DMS53 (cell line): Measurements from ENCODE around the gene CTTNBP2.
A peak's percentile ranks its signal among the peaks of the same experiment; 100 is the strongest.

Experiments used
- DNase-seq: peaks from one replicate; lab custom pipeline; 2025; lab: John Stamatoyannopoulos, UW

Gene CTTNBP2, protein sequence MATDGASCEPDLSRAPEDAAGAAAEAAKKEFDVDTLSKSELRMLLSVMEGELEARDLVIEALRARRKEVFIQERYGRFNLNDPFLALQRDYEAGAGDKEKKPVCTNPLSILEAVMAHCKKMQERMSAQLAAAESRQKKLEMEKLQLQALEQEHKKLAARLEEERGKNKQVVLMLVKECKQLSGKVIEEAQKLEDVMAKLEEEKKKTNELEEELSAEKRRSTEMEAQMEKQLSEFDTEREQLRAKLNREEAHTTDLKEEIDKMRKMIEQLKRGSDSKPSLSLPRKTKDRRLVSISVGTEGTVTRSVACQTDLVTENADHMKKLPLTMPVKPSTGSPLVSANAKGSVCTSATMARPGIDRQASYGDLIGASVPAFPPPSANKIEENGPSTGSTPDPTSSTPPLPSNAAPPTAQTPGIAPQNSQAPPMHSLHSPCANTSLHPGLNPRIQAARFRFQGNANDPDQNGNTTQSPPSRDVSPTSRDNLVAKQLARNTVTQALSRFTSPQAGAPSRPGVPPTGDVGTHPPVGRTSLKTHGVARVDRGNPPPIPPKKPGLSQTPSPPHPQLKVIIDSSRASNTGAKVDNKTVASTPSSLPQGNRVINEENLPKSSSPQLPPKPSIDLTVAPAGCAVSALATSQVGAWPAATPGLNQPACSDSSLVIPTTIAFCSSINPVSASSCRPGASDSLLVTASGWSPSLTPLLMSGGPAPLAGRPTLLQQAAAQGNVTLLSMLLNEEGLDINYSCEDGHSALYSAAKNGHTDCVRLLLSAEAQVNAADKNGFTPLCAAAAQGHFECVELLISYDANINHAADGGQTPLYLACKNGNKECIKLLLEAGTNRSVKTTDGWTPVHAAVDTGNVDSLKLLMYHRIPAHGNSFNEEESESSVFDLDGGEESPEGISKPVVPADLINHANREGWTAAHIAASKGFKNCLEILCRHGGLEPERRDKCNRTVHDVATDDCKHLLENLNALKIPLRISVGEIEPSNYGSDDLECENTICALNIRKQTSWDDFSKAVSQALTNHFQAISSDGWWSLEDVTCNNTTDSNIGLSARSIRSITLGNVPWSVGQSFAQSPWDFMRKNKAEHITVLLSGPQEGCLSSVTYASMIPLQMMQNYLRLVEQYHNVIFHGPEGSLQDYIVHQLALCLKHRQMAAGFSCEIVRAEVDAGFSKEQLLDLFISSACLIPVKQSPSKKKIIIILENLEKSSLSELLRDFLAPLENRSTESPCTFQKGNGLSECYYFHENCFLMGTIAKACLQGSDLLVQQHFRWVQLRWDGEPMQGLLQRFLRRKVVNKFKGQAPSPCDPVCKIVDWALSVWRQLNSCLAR (N-terminal part only)

DNA sequence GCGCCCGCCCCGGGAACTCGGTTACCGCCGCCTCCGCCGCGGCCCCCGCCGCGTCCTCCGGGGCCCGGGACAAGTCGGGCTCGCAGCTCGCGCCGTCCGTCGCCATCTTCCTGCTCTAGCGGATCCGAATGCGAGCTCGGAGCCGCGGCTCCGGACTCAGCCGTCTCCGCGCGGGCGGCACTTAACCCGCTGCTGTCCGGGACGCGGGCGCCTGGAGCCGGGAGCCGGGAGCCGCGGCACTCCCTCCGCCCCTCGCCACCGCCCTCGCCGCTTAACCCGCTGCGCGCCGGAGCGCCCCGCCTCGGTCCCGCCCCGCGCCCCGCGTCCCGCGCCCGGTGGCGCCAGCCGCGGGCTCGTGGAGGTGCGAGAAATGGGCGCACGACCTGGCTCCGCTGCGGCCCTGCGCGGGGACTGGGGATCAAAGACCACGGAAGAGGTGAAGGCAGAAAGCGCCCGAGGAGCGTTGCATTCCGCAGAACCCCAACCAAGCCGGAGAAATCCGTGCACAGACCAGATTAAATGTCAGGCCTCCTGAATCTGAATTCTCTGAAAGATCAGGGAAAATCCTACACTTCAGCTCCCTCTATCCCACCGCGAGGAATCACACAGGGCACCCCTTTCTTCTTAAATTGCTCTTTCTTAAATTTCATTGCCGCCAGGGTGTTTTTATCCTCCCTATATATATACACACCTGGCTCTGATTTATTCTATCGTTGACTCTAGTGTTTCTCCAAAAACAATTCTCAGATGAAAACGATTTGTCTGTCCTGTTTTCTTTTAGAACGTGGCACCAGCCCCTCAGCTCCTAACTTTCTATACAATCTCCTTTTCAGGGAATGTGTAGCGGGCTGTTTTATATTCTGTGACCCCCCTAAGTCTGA is at the start of gene CTTNBP2:
Gene CTTNBP2, minus strand, starts transcription at position 132 of the 881 bp plus-strand sequence. Its CDS starts 26 bp downstream, at position 106.
- DNase-seq: peak; percentile 84

DNA sequence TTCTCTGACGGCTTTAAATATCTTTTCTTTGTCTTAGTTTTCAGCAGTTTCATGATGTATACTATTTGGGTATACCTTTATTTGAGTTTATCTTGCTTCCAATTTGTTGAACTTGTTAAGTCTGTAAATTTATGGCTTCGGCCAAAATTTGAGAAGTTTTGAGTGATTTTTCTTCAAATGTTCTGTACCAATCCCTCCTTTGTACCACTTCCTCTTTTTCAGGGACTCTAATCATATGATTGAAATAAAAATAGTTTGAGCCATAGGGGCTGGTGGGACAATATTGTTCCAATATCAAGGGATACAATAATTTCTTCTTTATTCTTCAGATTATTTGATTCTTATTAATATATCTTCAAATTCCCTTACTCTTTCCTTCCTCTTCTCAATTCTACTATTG is 43.1 kb upstream of the CTTNBP2 start:
- DNase-seq: no peak

DNA sequence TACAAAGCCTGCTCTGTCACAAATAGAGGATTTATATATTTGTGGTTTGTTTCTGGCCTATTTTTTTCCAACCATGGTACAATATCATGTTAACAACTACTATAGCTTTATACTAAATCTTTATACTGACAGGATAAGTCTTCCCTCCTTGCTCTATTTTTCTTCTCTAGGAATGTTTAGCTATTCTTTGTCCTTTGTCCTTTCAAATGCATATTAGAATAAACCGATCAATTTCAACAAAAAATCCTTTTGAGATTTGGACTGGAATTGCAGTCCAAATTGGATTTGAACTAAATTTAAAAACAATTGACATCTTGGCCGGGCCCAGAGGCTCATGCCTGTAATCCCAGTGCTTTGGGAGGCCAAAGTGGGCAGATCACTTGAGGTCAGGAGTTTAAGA is 39.2 kb upstream of the CTTNBP2 start:
- DNase-seq: no peak

DNA sequence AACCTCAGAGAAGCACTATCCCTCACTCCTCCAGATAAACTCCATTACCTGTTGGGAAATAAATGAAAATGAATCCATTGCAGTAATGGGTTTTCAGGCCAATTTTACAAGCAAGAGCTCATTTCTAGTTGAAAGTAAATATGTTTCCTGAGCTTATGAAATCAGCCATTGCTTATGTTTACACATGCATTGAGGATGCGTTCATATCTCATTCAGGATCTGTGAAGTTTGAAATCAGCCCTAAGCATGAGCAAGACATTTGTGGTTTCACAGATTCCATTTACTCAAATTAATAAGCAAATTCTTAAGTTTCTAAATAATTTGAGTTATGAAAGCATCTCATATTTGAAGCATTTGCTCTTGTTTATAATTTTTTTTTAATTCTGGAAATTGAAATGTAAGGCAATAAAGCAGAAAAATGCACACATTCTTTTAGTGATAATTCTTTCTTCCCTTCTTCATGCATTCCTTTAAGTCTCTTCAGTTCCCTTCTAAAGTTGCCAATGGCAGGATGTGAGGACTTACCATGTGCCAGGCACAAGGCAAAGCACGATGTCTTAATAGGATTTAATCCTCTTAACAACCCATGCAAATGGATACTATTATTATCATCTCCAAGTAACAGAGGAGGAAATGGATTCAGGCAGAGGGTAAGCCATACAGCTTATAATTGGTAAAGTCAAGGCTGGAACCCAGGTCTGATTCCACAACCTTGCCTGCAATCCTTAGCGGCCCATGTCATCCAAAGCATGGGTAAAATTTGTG is 35.0 kb upstream of the CTTNBP2 start:
- DNase-seq: peak; percentile 34

DNA sequence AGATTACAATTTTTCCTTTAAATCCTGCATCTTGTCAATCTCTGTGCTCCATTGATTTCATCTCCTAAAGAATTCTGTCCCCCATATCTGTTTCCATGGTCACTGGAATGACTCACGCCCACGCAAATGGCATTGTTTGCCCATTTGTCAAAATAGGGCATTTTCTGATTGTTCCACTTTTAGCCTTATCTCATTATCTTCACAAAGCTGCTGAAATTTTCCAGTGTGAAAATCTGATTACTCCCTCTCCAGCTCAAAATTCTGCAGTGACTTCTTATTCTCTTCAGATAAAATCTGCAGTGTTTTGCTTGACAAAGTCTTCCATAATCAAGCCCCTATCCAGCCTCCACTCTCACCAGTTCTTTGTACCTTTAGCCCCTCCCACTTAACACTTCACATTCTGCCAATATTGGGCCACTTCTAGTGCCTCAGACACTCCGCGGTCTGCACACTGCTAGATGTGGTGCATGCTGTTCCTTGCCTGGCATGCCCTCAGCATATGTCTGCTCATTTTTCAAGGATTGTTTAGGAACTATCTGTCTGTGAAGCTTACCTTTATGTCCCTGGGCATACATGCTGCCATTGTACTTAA is 33.9 kb upstream of the CTTNBP2 start:
- DNase-seq: peak; percentile 24

DNA sequence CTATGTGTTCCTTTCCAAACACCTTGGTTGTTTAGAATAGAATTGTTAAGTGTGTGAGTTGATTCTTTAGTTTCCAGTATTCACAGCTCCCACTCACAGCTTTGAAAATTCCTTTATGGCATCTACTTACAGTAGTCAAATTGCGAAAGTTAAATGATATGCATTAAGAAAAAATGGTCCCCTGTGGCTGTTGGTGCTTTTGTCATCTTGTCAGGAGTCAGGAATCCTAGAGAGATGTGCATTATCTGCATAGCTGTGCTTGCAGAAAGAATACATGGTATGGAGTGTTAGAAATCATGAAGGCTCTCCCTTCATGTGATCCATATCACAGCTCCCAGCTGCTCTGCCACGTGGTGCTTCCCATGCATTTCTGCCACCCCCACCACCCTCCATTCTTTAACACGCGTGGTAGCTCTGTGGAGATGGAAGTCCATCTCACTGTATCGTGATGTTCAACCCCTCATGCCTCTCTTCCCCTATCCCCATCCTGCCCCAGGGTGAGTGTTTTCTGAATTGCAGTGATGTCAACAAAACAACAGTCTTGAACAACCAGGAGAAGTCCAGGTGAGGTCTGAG is 29.2 kb upstream of the CTTNBP2 start:
- no peak for DNase-seq

DNA sequence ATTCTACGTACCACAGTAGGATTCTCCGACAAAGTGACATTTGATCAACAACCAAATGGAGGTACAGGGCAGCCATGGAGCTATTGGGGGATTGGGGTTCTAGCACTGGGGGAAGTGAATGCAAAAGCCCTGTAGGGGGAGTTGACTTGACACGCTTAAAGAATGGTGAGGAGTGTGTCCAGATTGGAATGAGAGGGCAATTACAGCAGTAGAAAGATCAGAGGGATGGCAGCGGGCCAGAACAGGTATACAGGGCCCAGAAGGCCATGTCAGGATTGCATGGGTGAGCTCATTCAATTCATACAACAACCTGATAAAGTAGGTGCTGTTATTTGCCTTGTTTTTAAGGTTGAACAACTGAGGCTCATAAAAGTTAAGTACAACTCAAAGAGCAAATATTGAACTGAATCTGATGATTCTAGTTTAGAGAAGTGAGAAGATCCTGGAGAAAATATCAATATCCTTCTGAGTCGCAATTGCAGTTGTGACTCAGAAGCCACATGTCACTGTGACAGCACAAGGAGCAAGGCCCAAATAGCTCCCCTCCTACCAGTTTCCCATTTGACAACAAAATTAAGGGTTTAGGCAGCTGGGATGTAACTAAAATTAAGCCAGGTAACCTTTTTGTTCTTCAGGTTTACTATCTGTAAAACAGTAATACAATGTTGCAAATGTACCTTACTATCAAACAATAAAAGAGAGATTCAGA is 28.0 kb upstream of the CTTNBP2 start:
- peak; percentile 83 for DNase-seq

DNA sequence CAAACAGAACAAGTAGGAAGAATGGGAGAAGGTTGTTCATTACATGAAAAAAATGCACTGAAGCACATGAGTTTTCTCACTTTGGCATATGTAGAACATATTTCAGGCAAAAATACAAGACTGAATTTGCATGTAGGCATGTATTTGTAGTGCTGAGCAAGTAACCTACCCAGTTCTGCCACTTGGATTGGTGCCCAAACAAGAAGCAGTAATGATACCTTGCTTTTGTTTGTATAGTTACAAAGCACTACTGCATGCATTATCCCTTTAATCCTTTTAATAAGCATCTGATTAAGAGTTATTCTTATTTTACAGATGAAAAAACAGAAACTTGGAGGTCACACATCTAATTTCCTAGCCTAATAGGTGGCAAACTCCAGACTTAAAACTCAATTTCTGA is 23.1 kb upstream of the CTTNBP2 start:
- DNase-seq: peak; percentile 39

DNA sequence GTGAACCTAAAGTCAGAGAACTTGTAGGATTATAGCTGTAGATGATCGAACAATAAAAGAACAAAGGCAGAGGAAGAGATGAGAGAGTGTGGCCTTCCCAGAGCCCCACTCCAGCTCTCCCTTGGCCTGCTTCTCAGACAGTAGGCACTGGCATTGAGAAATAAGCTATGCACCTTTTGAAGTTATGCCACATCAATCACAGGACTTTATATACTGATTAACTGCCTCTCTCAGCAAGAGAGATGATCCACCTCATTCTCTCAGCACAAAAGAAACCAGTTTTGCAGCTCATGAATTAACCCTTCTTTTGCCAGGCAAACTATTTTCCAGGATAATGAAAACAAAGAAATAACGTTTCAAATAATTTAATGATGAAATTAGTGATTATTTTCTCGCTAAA is 22.0 kb upstream of the CTTNBP2 start:
- DNase-seq: peak; percentile 44

DNA sequence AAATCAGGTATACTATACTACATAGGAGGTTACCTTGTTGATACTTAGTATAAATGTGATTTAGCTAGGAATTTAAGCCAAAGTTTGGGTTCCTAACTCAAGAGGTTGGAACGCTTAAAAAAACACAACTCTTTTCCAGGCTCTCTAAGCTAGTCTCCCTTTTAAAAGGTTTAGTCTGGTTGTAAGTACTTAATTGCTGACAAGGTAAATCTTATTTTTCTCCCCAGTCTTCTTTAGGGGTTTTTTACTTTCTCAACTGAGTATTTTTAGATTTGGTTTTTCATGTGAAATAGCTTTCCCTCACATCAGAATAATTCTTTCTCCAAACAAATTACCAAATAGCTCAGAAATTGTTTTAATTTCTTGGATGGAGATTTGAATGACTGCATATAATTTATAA is 20.8 kb upstream of the CTTNBP2 start:
- DNase-seq: no peak

DNA sequence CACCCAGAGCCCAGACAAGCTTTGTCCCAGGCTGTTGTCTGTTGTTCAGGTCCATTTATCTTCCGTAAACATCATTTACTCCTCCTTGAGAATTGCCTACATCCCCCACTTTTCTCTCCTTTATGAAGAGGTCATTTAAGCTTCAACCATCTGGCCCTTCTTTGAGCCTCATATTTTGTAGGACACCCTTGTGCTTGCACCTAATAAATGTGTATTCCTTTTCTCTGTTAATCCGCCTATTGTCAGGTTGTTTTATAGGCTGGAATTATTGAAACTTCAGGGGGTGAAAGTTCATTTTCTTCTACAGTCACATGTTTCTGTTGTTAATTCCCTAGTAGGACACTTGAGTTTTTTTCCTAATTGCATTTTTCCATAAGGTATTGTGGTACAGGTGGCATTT is 19.6 kb upstream of the CTTNBP2 start:
- DNase-seq: peak; percentile 52

DNA sequence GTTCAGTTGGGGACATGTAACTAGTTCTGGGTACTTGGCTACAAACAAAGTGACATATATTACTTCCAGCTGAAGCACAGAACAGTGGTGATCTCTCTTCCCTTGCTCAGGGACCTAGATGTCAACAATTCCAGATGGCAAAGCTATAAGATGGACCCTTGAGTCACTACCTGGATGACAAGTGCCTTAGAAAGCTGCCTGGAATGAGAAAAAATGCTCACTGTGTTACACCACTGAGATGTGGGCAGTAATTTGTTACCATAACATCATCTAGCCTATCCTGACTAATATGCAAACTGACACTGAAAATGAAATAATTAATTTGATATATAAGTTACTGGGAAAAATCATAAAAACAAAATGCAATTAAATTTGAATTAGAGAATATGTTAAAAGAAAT is 16.4 kb upstream of the CTTNBP2 start:
- peak; percentile 35 for DNase-seq

DNA sequence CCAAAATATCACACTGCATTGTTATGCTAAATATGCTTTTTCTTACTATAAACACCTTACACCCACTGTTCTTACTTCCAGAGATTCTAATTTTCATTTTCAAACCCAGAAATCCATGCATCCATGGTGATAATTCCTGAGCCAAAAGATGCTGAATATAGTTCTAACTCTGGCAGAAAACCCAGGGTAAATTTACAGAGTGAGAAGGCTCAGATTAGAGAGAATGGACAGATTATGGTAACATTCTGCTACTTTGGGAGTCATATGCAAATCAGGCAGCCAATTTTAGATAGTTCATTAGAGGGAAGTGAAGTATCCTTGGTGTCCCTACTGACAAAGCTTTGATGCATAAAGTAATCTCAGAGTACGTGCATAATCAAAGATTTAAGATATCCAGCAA is 15.4 kb upstream of the CTTNBP2 start:
- no peak for DNase-seq

DNA sequence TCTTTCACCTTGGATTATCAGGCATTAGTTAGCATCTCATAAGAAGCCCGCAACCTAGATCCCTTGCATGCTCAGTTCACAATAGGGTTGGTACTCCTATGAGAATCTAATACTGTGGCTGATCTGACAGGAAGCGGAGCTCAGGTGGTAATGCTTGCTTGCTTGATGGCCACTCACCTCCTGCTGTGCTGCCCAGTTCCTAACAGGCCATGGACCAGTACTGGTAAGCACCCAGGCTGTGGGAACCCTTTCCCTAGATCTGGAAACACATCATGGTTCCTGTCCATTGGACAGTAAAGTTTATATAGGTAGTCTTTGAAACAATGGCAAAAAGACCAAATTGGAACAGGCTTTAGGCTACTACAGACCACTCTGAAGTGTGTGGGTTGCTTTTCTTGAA is 9.4 kb upstream of the CTTNBP2 start:
- no peak for DNase-seq

DNA sequence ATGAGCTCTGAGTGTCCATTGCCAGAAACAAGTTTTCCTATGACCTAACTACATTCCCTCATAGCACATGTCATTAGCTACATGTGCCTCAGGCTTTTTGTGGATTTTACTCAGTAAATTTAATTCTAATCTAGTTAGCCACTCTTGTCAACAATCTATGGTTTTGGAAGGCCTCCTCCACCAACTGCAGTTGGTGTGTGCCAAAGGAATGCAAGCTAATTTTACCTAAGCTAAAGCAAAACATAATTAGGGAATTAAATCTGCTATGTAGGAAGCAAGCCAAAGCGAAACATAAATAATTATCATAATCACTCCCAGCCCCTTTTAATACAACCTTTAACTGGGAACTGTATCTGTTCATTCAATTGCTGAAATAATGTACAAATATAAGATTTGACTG is 3.5 kb upstream of the CTTNBP2 start:
- DNase-seq: no peak

DNA sequence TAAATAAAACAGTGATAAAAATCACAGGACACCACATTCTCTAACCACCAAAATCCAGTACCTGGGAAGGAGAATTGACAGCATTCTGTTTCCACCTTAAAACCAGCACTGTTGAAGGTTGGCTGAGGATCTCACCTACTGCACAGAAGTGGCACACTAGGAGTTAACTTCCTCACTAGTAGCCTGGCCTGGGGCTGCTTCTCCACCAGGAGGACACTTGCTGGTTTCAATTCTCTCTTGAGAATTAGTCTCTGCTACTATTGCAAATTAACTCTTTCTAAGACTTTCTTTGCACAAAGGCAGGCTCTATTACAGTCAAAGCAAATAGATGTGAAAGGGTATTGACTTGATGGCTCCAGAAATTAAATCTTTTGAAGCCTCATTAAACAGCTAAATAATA is 2.3 kb upstream of the CTTNBP2 start:
- peak; percentile 60 for DNase-seq

DNA sequence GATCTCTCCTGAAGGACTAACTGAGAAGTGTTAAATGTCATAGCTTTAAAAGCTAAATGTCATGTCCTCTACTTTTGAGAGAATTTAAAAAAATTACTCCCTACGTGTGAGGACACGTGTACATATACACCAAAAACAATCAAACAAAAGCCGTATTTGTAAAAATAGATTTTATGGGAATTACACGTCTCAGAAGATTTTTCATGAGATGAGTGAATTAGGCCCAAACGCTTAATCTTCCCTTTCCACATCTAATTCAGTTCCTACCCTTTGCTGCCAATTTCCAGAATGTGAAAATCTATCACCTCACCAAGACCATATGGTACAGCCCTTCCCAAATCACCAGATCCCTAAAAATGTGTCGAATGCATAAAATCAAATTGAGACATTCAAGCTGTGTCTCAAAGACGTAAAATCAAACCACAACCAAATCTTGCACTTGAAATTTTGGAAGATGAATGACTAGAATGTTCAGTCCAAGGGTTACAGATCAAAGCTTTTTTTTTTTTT is 1.0 kb upstream of the CTTNBP2 start:
- DNase-seq: no peak

DNA sequence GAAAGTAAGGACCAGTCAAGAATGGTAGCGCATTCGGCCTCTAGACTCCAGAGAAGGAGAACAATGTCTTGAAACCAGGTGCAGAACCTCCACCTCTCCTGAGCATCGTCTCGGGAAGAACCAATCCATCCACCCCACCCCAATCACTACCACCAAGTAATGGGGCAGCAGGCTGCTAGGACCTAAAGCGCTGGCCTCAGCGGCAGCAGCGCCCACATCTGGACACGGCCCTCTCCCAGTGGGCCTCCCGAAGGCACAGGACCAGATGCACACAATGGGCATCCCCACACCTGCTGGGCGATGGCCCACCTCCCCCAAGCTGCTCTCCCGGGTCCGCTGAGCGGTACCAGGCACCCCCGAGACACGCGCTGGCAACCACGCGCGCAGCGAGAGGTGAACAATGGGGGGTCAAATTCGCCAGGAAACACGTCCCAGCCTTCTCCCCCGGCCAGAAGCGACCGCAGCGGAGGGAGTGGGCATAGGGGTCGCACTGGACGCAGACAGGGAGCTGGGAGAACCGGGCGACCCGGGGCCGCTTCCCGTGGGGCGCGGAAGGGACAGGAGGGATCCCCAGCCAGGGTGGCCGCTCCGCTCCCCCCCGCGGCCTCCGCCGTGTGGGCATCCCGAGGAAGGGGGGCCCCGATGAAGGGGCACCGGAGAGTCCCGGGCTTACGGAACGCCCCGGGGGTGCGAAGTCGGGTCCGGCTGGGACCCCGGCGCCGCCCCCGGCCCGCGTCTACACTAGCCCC is 506 bp downstream of the CTTNBP2 start:
- peak; percentile 61 for DNase-seq
